Hair follicle dermal papilla cell (primary cell): ENCODE results near the gene CELSR2. TPM values are rescaled to one million over a fixed set of nuclear protein-coding genes. Genes with fewer than 3 reads are reported as not detected.

Experiments
- total RNA-seq: library from RNA; depleted of rRNA; stranded (reverse); fragments of >200 nt; gene quantifications from 2 replicates; pipeline ENCODE4 v1.2.3, GENCODE V29; 2012

Gene CELSR2, protein sequence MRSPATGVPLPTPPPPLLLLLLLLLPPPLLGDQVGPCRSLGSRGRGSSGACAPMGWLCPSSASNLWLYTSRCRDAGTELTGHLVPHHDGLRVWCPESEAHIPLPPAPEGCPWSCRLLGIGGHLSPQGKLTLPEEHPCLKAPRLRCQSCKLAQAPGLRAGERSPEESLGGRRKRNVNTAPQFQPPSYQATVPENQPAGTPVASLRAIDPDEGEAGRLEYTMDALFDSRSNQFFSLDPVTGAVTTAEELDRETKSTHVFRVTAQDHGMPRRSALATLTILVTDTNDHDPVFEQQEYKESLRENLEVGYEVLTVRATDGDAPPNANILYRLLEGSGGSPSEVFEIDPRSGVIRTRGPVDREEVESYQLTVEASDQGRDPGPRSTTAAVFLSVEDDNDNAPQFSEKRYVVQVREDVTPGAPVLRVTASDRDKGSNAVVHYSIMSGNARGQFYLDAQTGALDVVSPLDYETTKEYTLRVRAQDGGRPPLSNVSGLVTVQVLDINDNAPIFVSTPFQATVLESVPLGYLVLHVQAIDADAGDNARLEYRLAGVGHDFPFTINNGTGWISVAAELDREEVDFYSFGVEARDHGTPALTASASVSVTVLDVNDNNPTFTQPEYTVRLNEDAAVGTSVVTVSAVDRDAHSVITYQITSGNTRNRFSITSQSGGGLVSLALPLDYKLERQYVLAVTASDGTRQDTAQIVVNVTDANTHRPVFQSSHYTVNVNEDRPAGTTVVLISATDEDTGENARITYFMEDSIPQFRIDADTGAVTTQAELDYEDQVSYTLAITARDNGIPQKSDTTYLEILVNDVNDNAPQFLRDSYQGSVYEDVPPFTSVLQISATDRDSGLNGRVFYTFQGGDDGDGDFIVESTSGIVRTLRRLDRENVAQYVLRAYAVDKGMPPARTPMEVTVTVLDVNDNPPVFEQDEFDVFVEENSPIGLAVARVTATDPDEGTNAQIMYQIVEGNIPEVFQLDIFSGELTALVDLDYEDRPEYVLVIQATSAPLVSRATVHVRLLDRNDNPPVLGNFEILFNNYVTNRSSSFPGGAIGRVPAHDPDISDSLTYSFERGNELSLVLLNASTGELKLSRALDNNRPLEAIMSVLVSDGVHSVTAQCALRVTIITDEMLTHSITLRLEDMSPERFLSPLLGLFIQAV (N-terminal part only)
- total RNA-seq, result 0.97 and 1.8 TPM in 2 replicates

DNA sequence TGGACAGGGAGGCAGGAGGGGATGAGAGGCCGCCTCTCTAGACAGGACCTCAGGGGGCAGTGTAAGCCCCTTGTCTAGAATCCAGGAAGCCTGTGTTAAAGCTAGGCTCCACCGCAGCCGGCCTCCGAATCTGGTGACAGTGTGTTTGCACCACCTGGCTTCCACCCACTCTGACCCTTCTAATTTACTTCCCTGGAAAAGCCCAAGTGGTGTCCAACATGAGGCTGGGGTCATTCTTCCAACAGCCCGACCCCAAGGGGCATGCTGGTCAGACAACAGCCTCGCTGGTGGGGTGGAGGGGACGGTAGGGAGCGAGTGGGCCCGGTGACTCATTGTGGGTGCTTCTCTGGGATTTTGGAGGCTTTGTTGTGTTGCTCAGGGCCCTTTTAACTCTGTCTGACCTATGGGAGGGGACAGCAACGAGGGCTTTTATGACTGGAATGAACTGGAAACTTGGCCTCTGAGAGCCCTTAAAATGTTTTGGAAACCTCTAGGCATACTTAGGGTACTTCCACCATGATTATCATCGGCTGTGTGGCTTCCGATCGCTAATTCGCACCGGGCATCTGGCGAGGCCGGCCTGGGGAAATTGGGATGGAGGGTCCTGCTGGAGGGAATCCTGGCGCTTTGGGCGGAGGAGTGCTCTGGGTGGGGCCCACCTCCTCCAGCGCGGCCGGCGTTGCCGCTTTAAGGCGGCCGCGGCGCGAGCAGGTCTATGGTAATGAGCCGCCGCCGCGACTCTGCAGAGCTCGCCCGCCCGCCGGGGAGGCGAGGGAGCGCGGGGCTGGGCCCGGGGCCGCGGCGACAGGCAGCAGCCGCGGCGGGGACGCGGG lies at the start of gene CELSR2:
Gene CELSR2, plus strand, starts transcription at position 743 of the 833 bp plus-strand sequence. CDS start 541 bp downstream, outside the sequence.

DNA sequence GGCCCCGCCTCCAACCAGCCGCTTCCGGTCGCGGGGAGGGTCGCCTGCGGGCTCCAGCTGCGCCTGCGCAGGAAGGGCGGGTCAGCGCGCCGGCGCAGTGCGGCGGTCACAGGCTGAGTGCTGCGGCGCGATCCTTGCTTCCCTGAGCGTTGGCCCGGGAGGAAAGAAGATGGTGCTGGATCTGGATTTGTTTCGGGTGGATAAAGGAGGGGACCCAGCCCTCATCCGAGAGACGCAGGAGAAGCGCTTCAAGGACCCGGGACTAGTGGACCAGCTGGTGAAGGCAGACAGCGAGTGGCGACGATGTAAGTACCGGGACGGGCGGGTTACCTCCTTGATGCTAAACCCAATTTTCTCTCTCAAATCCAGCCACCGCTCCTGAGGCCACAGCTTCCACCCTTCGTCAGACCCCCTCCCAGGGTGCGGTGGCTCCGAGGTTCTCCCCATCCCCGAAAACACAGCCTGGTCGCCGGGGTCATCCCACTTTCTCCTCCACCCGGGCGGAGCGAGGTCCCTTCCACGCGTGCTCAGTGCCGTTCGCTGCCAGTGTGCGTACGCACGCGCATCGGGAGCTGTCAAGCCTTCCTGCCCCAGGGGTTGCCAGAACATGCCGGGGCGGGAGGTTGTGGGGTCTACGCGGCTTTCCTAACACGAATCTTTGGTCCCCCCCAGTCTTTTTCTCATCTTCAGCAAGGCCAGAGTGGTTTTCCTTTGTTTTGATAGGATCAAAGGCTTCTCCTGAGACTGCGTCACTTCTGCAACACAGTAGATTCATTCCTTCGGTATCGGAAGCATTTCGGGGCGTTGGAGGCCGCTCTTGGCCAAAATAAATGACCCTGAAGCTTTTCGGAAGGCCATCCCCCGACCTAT lies 35.3 kb upstream of the CELSR2 start, which contains the start of gene SARS1:
Gene SARS1, plus strand, starts transcription at position 95 of the 870 bp plus-strand sequence. Its CDS starts 75 bp downstream, at position 170.

DNA sequence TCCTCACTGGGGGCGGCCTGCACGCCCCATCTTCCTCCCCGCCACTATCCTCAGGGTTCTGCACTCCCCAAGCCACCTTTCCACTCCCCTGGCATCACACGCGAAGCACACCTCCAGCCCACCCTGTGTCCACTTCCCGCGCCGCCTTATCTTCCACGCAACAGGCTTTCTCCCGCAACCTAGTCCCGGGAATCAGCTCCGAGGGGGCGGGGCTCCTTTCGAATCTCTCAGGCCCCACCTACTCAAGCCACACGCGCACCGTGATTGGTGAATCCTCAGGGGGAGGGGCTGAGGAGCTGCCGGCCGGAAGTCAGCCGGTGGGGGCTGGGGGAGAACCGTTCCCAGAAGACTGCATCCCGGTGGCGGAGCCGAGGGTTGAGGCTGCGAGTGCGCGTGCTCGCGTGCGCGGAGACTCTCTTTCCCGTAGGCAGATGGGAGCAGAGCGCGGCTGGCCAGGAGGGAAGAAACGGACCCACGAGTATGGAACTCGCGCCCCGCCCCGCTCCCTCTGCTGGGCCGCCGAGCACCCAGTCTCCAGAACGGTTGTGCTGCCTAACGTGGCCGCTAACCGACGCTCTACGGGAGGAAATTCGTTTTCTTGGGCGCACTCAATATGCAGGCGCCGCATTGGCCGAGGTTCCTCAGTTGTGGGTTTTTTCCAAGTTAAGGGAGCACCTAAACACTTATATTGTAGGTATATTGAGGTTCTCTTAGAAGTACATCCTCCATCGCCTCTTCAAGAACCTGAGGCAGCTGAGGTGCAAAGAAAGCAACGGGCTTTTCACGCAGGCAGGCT lies 33.8 kb downstream of the CELSR2 start, which contains the start of gene PSRC1:
Gene PSRC1, minus strand, starts transcription at position 194 of the 796 bp plus-strand sequence.

DNA sequence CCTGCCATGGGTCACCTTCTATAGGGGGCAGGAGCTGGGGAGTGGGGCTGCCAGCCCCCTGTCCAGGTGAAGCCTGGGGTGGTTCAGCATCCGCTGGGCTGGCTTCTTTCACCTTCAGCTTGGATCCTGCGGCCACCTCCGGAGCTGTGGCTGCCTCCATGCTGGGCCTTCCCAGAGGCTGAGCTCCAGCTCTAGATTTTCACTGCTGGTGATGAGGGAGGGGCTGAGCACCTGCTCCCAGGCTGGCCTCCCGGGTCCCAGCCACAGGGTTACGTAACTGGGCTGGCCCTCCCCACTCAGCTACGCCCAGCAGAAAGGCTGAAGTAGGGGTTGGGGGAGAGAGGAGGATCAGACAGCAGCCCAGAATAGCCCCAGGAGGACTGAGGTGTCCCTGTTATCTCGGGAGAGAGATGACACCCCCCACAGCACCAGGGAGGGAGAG lies 57.5 kb downstream of the CELSR2 start, which contains the start of gene MYBPHL:
Gene MYBPHL, minus strand, starts transcription at position 180 of the 442 bp plus-strand sequence. Its CDS starts 20 bp downstream, at position 160.

Other genes with a start within 250 kb of the CELSR2 start
- 23.4 and 23.7 TPM in 2 replicates for gene WDR47, start 207.4 kb upstream of the CELSR2 start, total RNA-seq
- gene TAF13, start 173.5 kb upstream of the CELSR2 start, total RNA-seq, result 68.7 and 86.2 TPM in 2 replicates
- 32.2 and 34.1 TPM in 2 replicates for gene TMEM167B, start 158.8 kb upstream of the CELSR2 start, total RNA-seq
- gene ELAPOR1, start 135.4 kb upstream of the CELSR2 start, total RNA-seq, result 0.32 and 0.85 TPM in 2 replicates
- 299 and 317 TPM in 2 replicates for gene SARS1, start 35.6 kb upstream of the CELSR2 start, total RNA-seq
- 3.0 and 5.0 TPM in 2 replicates for gene PSRC1, start 33.6 kb downstream of the CELSR2 start, total RNA-seq
- gene MYBPHL, start 57.5 kb downstream of the CELSR2 start, total RNA-seq, result not detected in 2 replicates
- gene SORT1, start 148.4 kb downstream of the CELSR2 start, total RNA-seq, result 9.6 and 13.1 TPM in 2 replicates
- 31.3 and 47.8 TPM in 2 replicates for gene PSMA5, start 176.9 kb downstream of the CELSR2 start, total RNA-seq
- gene SYPL2, start 217.0 kb downstream of the CELSR2 start, total RNA-seq, result under 0.01 and 0.12 TPM in 2 replicates
- 3.5 and 3.7 TPM in 2 replicates for gene ATXN7L2, start 234.4 kb downstream of the CELSR2 start, total RNA-seq
- 11.7 and 12.2 TPM in 2 replicates for gene CYB561D1, start 244.6 kb downstream of the CELSR2 start, total RNA-seq